ENCODE measurements around the gene MRPL43. TPM values are rescaled to one million over a fixed set of nuclear protein-coding genes. Genes with fewer than 3 reads are reported as not detected.

The MRPL43 gene
- total and polyA plus RNA-seq, 2 experiments from 2014 or later = 60.4 to 126 TPM

GRCh38 chr10:101007915-101008822 lies 20.9 kb upstream of the MRPL43 start:
- H3K27me3 ChIP-seq (ENCODE audit: insufficient read depth) = no peaks in the 10 kb centered on the region
- Mint-ChIP-seq H3K4me3 (0 out of 3 replicates have a peak overlapping the region, but pooled peaks have one; percentile 12), H3K4me1 (peaks cover 20% of the 10 kb centered on the region), H3K9me3 (no peaks in the 10 kb centered on the region), H3K27me3 (ENCODE audit: insufficient read depth, low read depth, poor library complexity) (peaks cover 14% of the 10 kb centered on the region), H3K27ac (no peak overlapping the region), H3K36me3 (ENCODE audit: low read depth) (peaks cover 29% of the 10 kb centered on the region)
- no peak overlapping the region for H3K4me2 ChIP-seq
- no peaks in the 10 kb centered on the region for H3K79me2 ChIP-seq (replicated peaks; ENCODE audit: insufficient read depth)
- no peak overlapping the region for H3K27ac ChIP-seq (ENCODE audit: low read depth)
- H3F3A ChIP-seq (replicated peaks; ENCODE audit: low read depth) = 0 out of 2 replicates have a peak, but pooled peaks cover 4% of the 10 kb centered on the region
- TF ChIP-seq EZH2phosphoT487 (IDR thresholded peaks at IDR 0.05; ENCODE audit: unreplicated experiment) = no peak
- TF ChIP-seq POLR2AphosphoS5 (IDR thresholded peaks at IDR 0.05; ENCODE audit: low read depth) = peak; percentile 23; the same call in 1 of the 2 replicates
- TF ChIP-seq STAT1 (IDR thresholded peaks at IDR 0.05; ENCODE audit: unreplicated experiment) = no peak
- TF ChIP-seq CTCF (conservative IDR thresholded peaks at IDR 0.05; ENCODE audit: low read depth in 2 of 2) = no peak
- ATAC-seq = no peak
- H3K9me2 ChIP-seq (ENCODE audit: insufficient read depth) = no peaks in the 10 kb centered on the region
- no peak overlapping the region for H3K4me3 ChIP-seq
- no peak for DNase-seq (ENCODE audit: low spot score)
- H3K4me1 ChIP-seq (ENCODE audit: insufficient read depth) = peaks cover 10% of the 10 kb centered on the region; the same call in 1 of the 2 replicates
- H2AFZ ChIP-seq = no peak overlapping the region
- H4K20me1 ChIP-seq (replicated peaks; ENCODE audit: insufficient read depth) = 0 out of 2 replicates have a peak, but pooled peaks cover 7% of the 10 kb centered on the region
- H3K36me3 ChIP-seq (ENCODE audit: insufficient read depth) = no peaks in the 10 kb centered on the region; the same call in 1 of the 2 replicates

GRCh38 chr10:101007099-101007711 lies 19.9 kb upstream of the MRPL43 start:
- H2AFZ ChIP-seq = no peak overlapping the region
- H3K79me2 ChIP-seq (replicated peaks; ENCODE audit: insufficient read depth) = no peaks in the 10 kb centered on the region
- no peaks in the 10 kb centered on the region for H3K9me2 ChIP-seq (ENCODE audit: insufficient read depth)
- H3K27ac ChIP-seq (ENCODE audit: low read depth) = no peak overlapping the region
- H3K27ac Mint-ChIP-seq = no peak overlapping the region
- no peak overlapping the region for H3K4me3 Mint-ChIP-seq
- H3K4me1 Mint-ChIP-seq = peaks cover 13% of the 10 kb centered on the region; the same call in 2 of the 3 replicates
- H3K9me3 Mint-ChIP-seq = no peaks in the 10 kb centered on the region
- no peaks in the 10 kb centered on the region for H3K27me3 ChIP-seq (ENCODE audit: insufficient read depth)
- no peaks in the 10 kb centered on the region; the same call in 1 of the 2 replicates for H3K36me3 ChIP-seq (ENCODE audit: insufficient read depth)
- H3K4me1 ChIP-seq (ENCODE audit: insufficient read depth) = peaks cover 6% of the 10 kb centered on the region; the same call in 1 of the 2 replicates
- ATAC-seq (no peak), DNase-seq (ENCODE audit: low spot score) (no peak)
- 0 out of 2 replicates have a peak, but pooled peaks cover 7% of the 10 kb centered on the region for H4K20me1 ChIP-seq (replicated peaks; ENCODE audit: insufficient read depth)
- H3F3A ChIP-seq (replicated peaks; ENCODE audit: low read depth) = 0 out of 2 replicates have a peak, but pooled peaks cover 4% of the 10 kb centered on the region
- peaks cover 8% of the 10 kb centered on the region for H3K27me3 Mint-ChIP-seq (ENCODE audit: insufficient read depth, low read depth, poor library complexity)
- H3K4me2 ChIP-seq = no peak overlapping the region
- no peak overlapping the region for H3K4me3 ChIP-seq
- H3K36me3 Mint-ChIP-seq (ENCODE audit: low read depth) = peaks cover 34% of the 10 kb centered on the region
- no peak for TF ChIP-seq ZNF331 (CRISPR knock-in tag; IDR thresholded peaks at IDR 0.05; ENCODE audit: low read depth)
- no peak for TF ChIP-seq ZNF462 (CRISPR knock-in tag; IDR thresholded peaks at IDR 0.05)
- TF ChIP-seq REST (IDR thresholded peaks at IDR 0.05; ENCODE audit: unreplicated experiment) = no peak
- TF ChIP-seq STAT1 (IDR thresholded peaks at IDR 0.05; ENCODE audit: unreplicated experiment) = no peak
